Loucy (cell line): ENCODE measurements around the gene TMEM37.

Experiments
- H2AFZ ChIP-seq: fragments of 200-600 bp; sonication (generic); 2 replicates; pipeline ENCODE4 v1.6.0; 2016; ENCODE audit warnings: antibody characterized with exemption, mild to moderate bottlenecking, low read length, moderate library complexity
- H3F3A ChIP-seq: fragments of 200-600 bp; 2 replicates; pipeline ENCODE4 v1.6.0; 2016; ENCODE audit warnings: antibody characterized with exemption, low read depth, mild to moderate bottlenecking
- H3K27me3 ChIP-seq: fragments of 200-600 bp; sonication (generic); 2 replicates; pipeline ENCODE4 v1.6.1; 2014; ENCODE audit warnings: low read length, mild to moderate bottlenecking; ENCODE audit not compliant: insufficient read depth, poor library complexity, severe bottlenecking
- H3K36me3 ChIP-seq: fragments of 200-600 bp; sonication (generic); 2 replicates; pipeline ENCODE4 v1.6.1; 2016; ENCODE audit warnings: low read length; ENCODE audit not compliant: insufficient read depth
- H3K4me1 ChIP-seq: fragments of 200-600 bp; sonication (generic); 2 replicates; pipeline ENCODE4 v1.5.1; 2014; ENCODE audit warnings: low read length, mild to moderate bottlenecking; ENCODE audit not compliant: insufficient read depth, poor library complexity, severe bottlenecking
- H3K4me2 ChIP-seq: fragments of 200-600 bp; sonication (generic); 2 replicates; pipeline ENCODE4 v1.6.0; 2014; ENCODE audit warnings: antibody characterized with exemption, low read length, low read depth, mild to moderate bottlenecking; ENCODE audit not compliant: poor library complexity, severe bottlenecking
- H3K4me3 ChIP-seq: fragments of 200-600 bp; sonication (generic); 2 replicates; pipeline ENCODE4 v1.5.1; 2014; ENCODE audit warnings: low read length, mild to moderate bottlenecking, mixed read lengths; ENCODE audit not compliant: poor library complexity, severe bottlenecking
- H3K79me2 ChIP-seq: fragments of 200-600 bp; sonication (generic); 2 replicates; pipeline ENCODE4 v1.6.1; 2014; ENCODE audit warnings: low read length; ENCODE audit not compliant: insufficient read depth
- H3K9ac ChIP-seq: fragments of 200-600 bp; sonication (generic); 2 replicates; pipeline ENCODE4 v1.6.0; 2014; ENCODE audit warnings: mild to moderate bottlenecking, low read depth, low read length, moderate library complexity; ENCODE audit not compliant: poor library complexity, severe bottlenecking
- H3K9me2 ChIP-seq: fragments of 200-600 bp; sonication (generic); replicated peaks from 2 replicates; pipeline ENCODE4 v1.6.1; 2016; ENCODE audit warnings: low read depth, low read length, mixed read lengths
- H3K9me3 ChIP-seq: fragments of 200-600 bp; sonication (generic); 2 replicates; pipeline ENCODE4 v1.6.1; 2014; ENCODE audit warnings: mild to moderate bottlenecking, antibody characterized with exemption, low read length, low read depth; ENCODE audit not compliant: insufficient read depth
- H4K20me1 ChIP-seq: fragments of 200-600 bp; sonication (generic); 2 replicates; pipeline ENCODE4 v1.6.0; 2014; ENCODE audit warnings: antibody characterized with exemption, low read length, mild to moderate bottlenecking; ENCODE audit not compliant: insufficient read depth, poor library complexity, severe bottlenecking
- EZH2phosphoT487 ChIP-seq: fragments of 200-600 bp; IDR thresholded peaks from 2 replicates; pipeline ENCODE4 v1.6.1; 2018; ENCODE audit warnings: antibody characterized with exemption, mild to moderate bottlenecking, moderate library complexity, borderline replicate concordance
- TF ChIP-seq, protein P1 (sequence below): fragments of 200-600 bp; sonication (generic); conservative IDR thresholded peaks from 2 replicates; pipeline ENCODE4 v1.5.1; 2014; ENCODE audit warnings: mild to moderate bottlenecking, antibody characterized with exemption, low read length

Gene TMEM37

DNA sequence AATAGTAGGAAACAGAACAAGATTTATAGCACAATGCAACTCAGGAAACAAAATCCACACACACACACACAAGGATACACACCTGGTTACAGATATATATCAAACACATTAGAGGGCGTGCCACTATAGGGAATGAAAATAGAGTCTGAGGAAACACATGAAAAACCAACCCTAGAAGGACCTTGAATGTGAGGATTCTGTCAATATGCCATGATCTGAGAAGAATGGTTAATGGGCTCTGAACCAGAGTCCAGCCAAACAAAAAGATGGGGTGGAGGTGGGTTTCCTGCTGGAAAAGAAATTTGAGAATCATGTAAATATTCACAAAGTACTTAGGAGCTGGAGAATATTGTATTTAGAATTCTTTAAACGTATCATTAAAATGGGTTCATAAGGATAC lies 7.8 kb upstream of the TMEM37 start:
- no peak overlapping the region for H3K4me2 ChIP-seq
- TF ChIP-seq EZH2phosphoT487: no peak
- TF ChIP-seq, protein P1, sequence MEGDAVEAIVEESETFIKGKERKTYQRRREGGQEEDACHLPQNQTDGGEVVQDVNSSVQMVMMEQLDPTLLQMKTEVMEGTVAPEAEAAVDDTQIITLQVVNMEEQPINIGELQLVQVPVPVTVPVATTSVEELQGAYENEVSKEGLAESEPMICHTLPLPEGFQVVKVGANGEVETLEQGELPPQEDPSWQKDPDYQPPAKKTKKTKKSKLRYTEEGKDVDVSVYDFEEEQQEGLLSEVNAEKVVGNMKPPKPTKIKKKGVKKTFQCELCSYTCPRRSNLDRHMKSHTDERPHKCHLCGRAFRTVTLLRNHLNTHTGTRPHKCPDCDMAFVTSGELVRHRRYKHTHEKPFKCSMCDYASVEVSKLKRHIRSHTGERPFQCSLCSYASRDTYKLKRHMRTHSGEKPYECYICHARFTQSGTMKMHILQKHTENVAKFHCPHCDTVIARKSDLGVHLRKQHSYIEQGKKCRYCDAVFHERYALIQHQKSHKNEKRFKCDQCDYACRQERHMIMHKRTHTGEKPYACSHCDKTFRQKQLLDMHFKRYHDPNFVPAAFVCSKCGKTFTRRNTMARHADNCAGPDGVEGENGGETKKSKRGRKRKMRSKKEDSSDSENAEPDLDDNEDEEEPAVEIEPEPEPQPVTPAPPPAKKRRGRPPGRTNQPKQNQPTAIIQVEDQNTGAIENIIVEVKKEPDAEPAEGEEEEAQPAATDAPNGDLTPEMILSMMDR: no peak
- H3K36me3 ChIP-seq: no peaks in the 10 kb centered on the region
- no peaks in the 10 kb centered on the region for H4K20me1 ChIP-seq
- H3K9ac ChIP-seq: no peak overlapping the region
- H3K27me3 ChIP-seq: no peaks in the 10 kb centered on the region
- H3F3A ChIP-seq: no peaks in the 10 kb centered on the region
- no peaks in the 10 kb centered on the region for H3K9me2 ChIP-seq
- no peaks in the 10 kb centered on the region for H3K79me2 ChIP-seq
- H3K4me1 ChIP-seq: no peaks in the 10 kb centered on the region
- no peaks in the 10 kb centered on the region for H3K9me3 ChIP-seq
- H3K4me3 ChIP-seq: no peak overlapping the region
- H2AFZ ChIP-seq: no peak overlapping the region

DNA sequence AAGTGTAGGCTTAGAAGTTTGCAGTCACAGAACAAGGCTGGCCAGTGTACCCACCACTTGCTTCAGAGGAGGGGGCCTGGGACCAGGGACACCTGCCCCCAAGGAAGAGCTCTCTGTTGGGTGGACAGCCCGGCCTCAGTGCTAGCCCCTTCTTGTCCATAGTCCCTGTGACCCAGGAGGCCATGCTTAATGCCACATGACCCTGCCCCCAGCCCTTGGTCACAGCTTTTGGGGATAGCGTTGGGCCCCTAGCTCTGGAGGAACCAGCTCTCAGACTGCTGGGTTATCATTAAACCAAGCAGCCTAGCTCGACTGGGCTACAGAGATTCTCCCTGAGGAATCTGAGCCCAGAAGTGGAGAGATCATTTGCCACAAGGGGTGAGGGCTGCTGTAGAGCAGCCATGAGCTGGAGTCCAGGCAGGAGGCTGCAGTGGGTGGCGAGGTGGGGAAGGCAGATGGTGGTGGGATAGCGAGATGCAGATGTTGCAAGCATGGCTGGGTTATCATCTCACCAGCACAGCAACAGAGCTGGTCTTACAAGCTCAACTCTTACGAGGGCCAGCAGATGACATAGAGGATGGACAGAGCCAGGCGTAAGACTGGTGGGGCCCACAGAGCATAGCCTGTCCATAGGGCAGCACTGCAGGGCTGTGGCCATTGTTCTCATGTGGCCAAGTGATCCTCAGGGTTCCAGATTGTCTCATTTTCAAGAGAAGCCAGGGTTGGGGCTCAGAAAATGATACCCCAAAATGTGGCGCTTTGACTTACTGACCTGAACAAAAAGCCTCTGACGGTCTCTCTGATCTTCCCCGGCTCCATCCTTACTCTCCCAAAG lies 7.2 kb upstream of the TMEM37 start:
- H3K9me2 ChIP-seq: no peaks in the 10 kb centered on the region
- H2AFZ ChIP-seq: no peak overlapping the region
- H3K27me3 ChIP-seq: no peaks in the 10 kb centered on the region
- H3K4me1 ChIP-seq: no peaks in the 10 kb centered on the region
- no peak overlapping the region for H3K9ac ChIP-seq
- no peaks in the 10 kb centered on the region for H3F3A ChIP-seq
- no peaks in the 10 kb centered on the region for H3K79me2 ChIP-seq
- no peaks in the 10 kb centered on the region for H3K9me3 ChIP-seq
- H4K20me1 ChIP-seq: no peaks in the 10 kb centered on the region
- H3K36me3 ChIP-seq: no peaks in the 10 kb centered on the region
- no peak overlapping the region for H3K4me3 ChIP-seq
- TF ChIP-seq EZH2phosphoT487: no peak
- TF ChIP-seq, protein P1: no peak
- no peak overlapping the region for H3K4me2 ChIP-seq

- TF ChIP-seq, protein P1: no peak
- TF ChIP-seq EZH2phosphoT487: no peak
- H3K4me1 ChIP-seq: no peaks in the 10 kb centered on the region
- H3K27me3 ChIP-seq: no peaks in the 10 kb centered on the region
These were observed 6.6 kb upstream of the TMEM37 start for GRCh38 chr2:119425119-119425405.

More at GRCh38 chr2:119425119-119425405, 6.6 kb upstream of the TMEM37 start:
- Histone ChIP-seq H3K4me2 (no peak overlapping the region), H3K9me2 (no peaks in the 10 kb centered on the region), H3K36me3 (no peaks in the 10 kb centered on the region), H3K4me3 (no peak overlapping the region), H3K9me3 (no peaks in the 10 kb centered on the region), H3K79me2 (no peaks in the 10 kb centered on the region), H3F3A (no peaks in the 10 kb centered on the region), H2AFZ (no peak overlapping the region), H3K9ac (no peak overlapping the region), H4K20me1 (no peaks in the 10 kb centered on the region)
